Activated naive CD8-positive, alpha-beta T cell (primary cell): Measurements from ENCODE around the gene RETREG3.
A peak's percentile ranks its signal among the peaks of the same experiment; 100 is the strongest.
"Not testable (repeated sequence)": the region's sequence is repeated elsewhere in the genome, so short reads cannot be mapped to it uniquely, and the experiment has no call there.

Source experiments
- H3K27ac Mint-ChIP-seq: one replicate; pipeline ENCODE4 v1.8.0; 2021; ENCODE audit warnings: mixed read lengths
- H3K27me3 Mint-ChIP-seq: one replicate; pipeline ENCODE4 v1.8.0; 2021; ENCODE audit warnings: mixed read lengths
- H3K36me3 Mint-ChIP-seq: one replicate; pipeline ENCODE4 v1.8.0; 2021; ENCODE audit warnings: mixed read lengths
- H3K4me1 Mint-ChIP-seq: one replicate; pipeline ENCODE4 v1.8.0; 2021; ENCODE audit warnings: low read depth, mixed read lengths
- H3K4me3 Mint-ChIP-seq: one replicate; pipeline ENCODE4 v1.8.0; 2021; ENCODE audit warnings: mild to moderate bottlenecking, mixed read lengths
- H3K9me3 Mint-ChIP-seq: one replicate; pipeline ENCODE4 v1.8.0; 2021; ENCODE audit warnings: low read depth, mixed read lengths

RETREG3 gene

GRCh38 chr17:42555122-42555622, 54.0 kb downstream of the RETREG3 start:
- Mint-ChIP-seq H3K9me3 (no peaks in the 10 kb centered on the region), H3K27me3 (no peaks in the 10 kb centered on the region), H3K36me3 (no peaks in the 10 kb centered on the region), H3K27ac (peak overlapping the region; percentile 88), H3K4me1 (peaks cover 19% of the 10 kb centered on the region), H3K4me3 (peak overlapping the region; percentile 89)

- H3K4me3 Mint-ChIP-seq, result peak overlapping the region; percentile 89
- peak overlapping the region; percentile 88 for H3K27ac Mint-ChIP-seq
- no peaks in the 10 kb centered on the region for H3K9me3 Mint-ChIP-seq
- no peaks in the 10 kb centered on the region for H3K27me3 Mint-ChIP-seq
- H3K4me1 Mint-ChIP-seq, result peaks cover 19% of the 10 kb centered on the region
- no peaks in the 10 kb centered on the region for H3K36me3 Mint-ChIP-seq
These were observed 54.7 kb downstream of the RETREG3 start for GRCh38 chr17:42554250-42555121.

DNA sequence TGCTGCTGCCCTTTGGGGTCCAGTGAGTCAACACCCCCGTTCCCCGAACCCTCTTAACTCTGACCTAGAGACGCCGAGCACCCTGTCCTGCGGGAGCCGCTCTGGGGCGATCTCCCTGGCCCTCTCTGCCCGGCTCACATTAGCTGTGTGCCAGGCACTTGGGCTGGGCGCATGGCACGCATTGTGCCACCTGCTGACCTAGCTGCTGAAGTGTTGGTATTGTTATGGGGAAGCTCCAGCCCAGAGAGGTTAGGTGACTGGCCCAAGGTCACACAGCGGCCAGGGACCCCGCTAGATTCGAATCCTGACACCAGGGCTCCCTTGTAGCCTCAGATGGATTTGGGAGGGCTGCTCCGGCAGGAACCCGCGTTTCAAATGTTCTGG, 55.3 kb downstream of the RETREG3 start:
- H3K4me3 Mint-ChIP-seq, result peak overlapping the region; percentile 89
- H3K9me3 Mint-ChIP-seq, result no peaks in the 10 kb centered on the region
- H3K27ac Mint-ChIP-seq, result peak overlapping the region; percentile 88
- peaks cover 24% of the 10 kb centered on the region for H3K4me1 Mint-ChIP-seq
- H3K27me3 Mint-ChIP-seq, result no peaks in the 10 kb centered on the region
- H3K36me3 Mint-ChIP-seq, result no peaks in the 10 kb centered on the region

DNA sequence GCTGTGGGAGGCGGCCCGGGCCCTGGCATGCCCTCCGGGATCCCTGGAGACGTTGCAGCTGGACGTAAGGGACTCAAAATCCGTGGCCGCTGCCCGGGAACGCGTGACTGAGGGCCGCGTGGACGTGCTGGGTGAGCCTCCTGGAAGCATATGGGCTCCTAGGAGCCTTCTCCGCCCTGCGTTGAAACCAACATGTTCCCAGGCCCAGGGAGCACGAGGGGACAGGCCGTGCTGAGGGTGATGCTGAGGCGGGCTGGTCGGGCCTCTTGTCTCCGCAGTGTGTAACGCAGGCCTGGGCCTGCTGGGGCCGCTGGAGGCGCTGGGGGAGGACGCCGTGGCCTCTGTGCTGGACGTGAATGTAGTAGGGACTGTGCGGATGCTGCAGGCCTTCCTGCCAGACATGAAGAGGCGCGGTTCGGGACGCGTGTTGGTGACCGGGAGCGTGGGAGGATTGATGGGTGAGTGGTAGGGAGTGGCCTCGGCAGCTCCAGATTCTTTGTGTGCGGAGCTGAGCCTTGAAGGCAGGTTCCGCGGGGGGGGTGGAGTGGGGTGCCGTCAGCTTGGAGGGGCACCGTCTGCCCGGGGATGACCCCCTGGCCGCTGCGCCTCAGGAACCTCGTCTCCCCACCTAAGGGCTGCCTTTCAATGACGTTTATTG, 55.9 kb downstream of the RETREG3 start:
- H3K4me3 Mint-ChIP-seq, result peak overlapping the region; percentile 89
- no peak overlapping the region for H3K27ac Mint-ChIP-seq
- H3K27me3 Mint-ChIP-seq, result no peaks in the 10 kb centered on the region
- H3K36me3 Mint-ChIP-seq, result no peaks in the 10 kb centered on the region
- H3K4me1 Mint-ChIP-seq, result peaks cover 27% of the 10 kb centered on the region
- no peaks in the 10 kb centered on the region for H3K9me3 Mint-ChIP-seq

DNA sequence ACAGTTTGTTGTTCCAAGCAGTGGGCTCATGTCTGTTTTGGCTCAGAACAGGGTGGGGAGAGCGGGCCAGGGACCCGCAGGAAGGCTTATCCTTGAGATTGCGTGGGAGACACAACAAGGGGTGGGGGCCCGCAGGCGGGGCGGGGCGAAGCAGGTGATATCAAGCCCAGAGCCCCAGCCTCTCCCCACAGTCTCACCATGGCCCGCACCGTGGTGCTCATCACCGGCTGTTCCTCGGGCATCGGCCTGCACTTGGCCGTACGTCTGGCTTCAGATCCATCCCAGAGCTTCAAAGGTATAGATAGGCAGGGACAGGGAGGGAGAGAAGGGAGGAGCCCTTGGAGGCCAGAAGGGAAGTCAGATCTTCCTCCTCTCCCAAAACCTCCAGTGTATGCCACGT, 56.4 kb downstream of the RETREG3 start, which contains the start of gene HSD17B1:
Gene HSD17B1, plus strand, starts transcription at position 188 of the 400 bp plus-strand sequence. Its CDS starts 11 bp downstream, at position 199.
- H3K9me3 Mint-ChIP-seq, H3K27me3 Mint-ChIP-seq, H3K36me3 Mint-ChIP-seq: not testable (repeated sequence)
- peaks cover 27% of the 10 kb centered on the region for H3K4me1 Mint-ChIP-seq
- peak within 1 kb of the TSS; percentile 88 for H3K27ac Mint-ChIP-seq
- peak within 1 kb of the TSS; percentile 89 for H3K4me3 Mint-ChIP-seq

DNA sequence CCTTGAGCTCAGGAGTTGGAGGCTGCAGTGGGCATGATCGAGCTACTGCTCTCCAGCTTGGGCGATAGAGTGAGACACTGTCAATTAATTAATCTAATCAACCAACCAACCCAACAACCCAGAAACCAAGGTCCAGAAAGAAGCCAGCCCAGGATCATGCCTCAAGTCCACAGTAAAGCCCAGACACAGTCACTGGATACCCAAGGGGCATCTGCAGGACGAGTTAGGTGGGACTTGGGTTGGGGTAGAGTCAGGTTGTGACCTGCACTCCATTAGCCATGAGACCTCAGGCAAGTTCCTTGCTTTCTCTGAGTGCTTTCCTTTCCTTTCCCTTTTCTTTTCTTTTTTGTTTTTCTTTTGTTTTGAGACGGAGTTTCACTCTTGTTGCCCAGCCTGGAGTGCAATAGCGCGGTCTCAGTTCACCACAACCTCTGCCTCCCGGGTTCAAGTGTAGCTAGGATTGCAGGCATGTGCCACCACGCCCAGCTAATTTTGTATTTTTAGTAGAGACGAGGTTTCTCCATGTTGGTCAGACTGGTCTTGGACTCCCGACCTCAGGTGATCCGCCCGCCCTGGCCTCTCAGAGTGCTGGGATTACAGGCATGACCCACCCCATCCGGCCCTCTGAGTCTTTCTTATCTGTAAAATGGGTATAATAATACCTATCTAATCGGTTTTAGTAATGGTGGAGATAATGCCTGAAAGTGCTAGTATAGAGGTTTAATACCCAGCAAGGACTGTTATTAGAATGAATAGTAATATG, 60.0 kb downstream of the RETREG3 start:
- H3K27ac Mint-ChIP-seq, result no peak overlapping the region
- H3K4me1 Mint-ChIP-seq, result peaks cover 20% of the 10 kb centered on the region
- H3K9me3 Mint-ChIP-seq, result no peaks in the 10 kb centered on the region
- H3K36me3 Mint-ChIP-seq, result no peaks in the 10 kb centered on the region
- peak overlapping the region; percentile 30 for H3K4me3 Mint-ChIP-seq
- no peaks in the 10 kb centered on the region for H3K27me3 Mint-ChIP-seq

GRCh38 chr17:42548070-42548837, 60.9 kb downstream of the RETREG3 start:
- Mint-ChIP-seq H3K9me3 (no peaks in the 10 kb centered on the region), H3K36me3 (no peaks in the 10 kb centered on the region), H3K27me3 (no peaks in the 10 kb centered on the region), H3K4me1 (peaks cover 18% of the 10 kb centered on the region), H3K4me3 (peak overlapping the region; percentile 30), H3K27ac (no peak overlapping the region)

DNA sequence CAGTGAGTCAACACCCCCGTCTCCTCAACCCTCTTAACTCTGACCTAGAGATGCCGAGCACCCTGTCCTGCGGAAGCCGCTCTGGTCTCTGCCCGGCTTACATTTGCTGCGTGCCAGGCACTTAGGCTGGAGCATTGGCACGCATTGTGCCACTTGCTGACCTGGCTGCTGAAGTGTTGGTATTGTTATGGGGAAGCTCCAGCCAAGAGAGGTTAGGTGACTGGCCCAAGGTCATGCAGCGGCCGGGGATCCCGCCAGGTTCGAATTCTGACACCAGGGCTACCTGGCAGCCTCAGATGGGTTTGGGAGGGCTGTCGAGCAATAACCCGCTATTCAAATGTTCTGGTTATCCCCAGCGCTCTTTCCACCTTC, 61.5 kb downstream of the RETREG3 start:
- no peaks in the 10 kb centered on the region for H3K36me3 Mint-ChIP-seq
- H3K4me1 Mint-ChIP-seq, result peaks cover 17% of the 10 kb centered on the region
- no peak overlapping the region for H3K27ac Mint-ChIP-seq
- no peaks in the 10 kb centered on the region for H3K27me3 Mint-ChIP-seq
- H3K4me3 Mint-ChIP-seq, result no peak overlapping the region
- no peaks in the 10 kb centered on the region for H3K9me3 Mint-ChIP-seq

DNA sequence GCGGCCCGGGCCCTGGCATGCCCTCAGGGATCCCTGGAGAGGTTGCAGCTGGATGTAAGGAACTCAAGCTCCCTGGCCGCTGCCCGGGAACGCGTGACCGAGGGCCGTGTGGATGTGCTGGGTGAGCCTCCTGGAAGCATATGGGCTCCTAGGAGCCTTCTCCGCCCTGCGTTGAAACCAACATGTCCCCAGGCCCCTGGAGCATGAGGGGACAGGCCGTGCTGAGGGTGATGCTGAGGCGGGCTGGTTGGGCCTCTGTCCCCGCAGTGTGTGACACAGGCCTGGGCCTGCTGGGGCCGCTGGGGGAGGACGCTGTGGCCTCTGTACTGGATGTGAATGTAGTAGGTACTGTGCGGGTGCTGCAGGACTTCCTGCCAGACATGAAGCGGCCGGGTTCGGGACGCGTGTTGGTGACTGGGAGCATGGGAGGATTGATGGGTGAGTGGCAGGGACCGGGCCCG, 62.1 kb downstream of the RETREG3 start:
- no peaks in the 10 kb centered on the region for H3K27me3 Mint-ChIP-seq
- peaks cover 15% of the 10 kb centered on the region for H3K4me1 Mint-ChIP-seq
- H3K4me3 Mint-ChIP-seq, result no peak overlapping the region
- no peaks in the 10 kb centered on the region for H3K9me3 Mint-ChIP-seq
- H3K36me3 Mint-ChIP-seq, result no peaks in the 10 kb centered on the region
- no peak overlapping the region for H3K27ac Mint-ChIP-seq

DNA sequence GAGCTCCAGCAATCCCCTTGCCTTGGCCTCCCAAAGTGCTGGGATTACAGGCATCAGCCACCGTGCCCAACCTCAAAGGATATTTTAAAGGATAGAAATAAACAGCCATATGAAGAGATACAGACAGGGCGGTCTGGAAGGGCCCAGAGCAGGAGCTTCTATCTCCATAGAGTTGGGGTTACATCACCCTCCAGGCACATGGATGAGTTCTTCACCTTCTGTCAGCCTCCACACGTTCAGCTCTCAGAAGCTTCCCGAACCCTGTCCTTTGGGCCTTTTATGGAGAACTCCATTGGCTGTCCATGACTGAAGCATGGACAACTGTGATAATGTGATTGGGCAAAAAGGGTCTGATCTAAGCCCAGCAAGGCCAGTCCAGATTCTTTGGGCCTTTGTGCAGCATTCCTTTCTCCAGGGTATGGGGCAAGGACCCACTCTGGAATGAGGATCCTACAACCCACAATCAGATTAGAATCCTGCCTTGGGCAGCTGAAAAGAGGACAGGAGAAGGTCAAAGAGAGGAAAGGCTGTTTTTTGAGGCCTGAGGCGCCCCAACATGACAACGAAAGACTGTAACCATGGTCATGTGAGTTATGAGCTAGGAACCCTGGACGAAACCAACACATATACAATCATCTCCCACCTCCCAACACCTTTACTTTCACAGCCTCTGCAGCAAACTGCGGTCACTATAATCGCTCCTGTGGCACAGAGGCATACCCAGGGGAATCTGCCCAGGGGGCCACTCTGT, 63.2 kb downstream of the RETREG3 start:
- peaks cover 23% of the 10 kb centered on the region for H3K4me1 Mint-ChIP-seq
- H3K9me3 Mint-ChIP-seq, H3K36me3 Mint-ChIP-seq, H3K27ac Mint-ChIP-seq, H3K27me3 Mint-ChIP-seq, H3K4me3 Mint-ChIP-seq: not testable (repeated sequence)

- H3K27me3 Mint-ChIP-seq, result no peaks in the 10 kb centered on the region
- no peaks in the 10 kb centered on the region for H3K9me3 Mint-ChIP-seq
- no peak overlapping the region for H3K27ac Mint-ChIP-seq
- peaks cover 30% of the 10 kb centered on the region for H3K4me1 Mint-ChIP-seq
- H3K4me3 Mint-ChIP-seq, result no peak overlapping the region
- no peaks in the 10 kb centered on the region for H3K36me3 Mint-ChIP-seq
These were observed 64.3 kb downstream of the RETREG3 start for GRCh38 chr17:42544874-42545283.

DNA sequence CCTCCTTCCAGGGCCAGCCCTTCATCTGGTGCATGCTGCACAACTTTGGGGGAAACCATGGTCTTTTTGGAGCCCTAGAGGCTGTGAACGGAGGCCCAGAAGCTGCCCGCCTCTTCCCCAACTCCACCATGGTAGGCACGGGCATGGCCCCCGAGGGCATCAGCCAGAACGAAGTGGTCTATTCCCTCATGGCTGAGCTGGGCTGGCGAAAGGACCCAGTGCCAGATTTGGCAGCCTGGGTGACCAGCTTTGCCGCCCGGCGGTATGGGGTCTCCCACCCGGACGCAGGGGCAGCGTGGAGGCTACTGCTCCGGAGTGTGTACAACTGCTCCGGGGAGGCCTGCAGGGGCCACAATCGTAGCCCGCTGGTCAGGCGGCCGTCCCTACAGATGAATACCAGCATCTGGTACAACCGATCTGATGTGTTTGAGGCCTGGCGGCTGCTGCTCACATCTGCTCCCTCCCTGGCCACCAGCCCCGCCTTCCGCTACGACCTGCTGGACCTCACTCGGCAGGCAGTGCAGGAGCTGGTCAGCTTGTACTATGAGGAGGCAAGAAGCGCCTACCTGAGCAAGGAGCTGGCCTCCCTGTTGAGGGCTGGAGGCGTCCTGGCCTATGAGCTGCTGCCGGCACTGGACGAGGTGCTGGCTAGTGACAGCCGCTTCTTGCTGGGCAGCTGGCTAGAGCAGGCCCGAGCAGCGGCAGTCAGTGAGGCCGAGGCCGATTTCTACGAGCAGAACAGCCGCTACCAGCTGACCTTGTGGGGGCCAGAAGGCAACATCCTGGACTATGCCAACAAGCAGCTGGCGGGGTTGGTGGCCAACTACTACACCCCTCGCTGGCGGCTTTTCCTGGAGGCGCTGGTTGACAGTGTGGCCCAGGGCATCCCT, 65.7 kb downstream of the RETREG3 start:
- Mint-ChIP-seq H3K36me3 (no peaks in the 10 kb centered on the region), H3K4me1 (peaks cover 23% of the 10 kb centered on the region), H3K27ac (no peak overlapping the region), H3K4me3 (no peak overlapping the region), H3K27me3 (no peaks in the 10 kb centered on the region), H3K9me3 (no peaks in the 10 kb centered on the region)
